HG03432 (cell line): ENCODE results near the gene DNLZ.

Experiments used
- ATAC-seq: cut with Tn5 transposase; IDR thresholded peaks from one replicate; pipeline ENCODE4 v1.9.1; 2021; ENCODE audit warnings: mild to moderate bottlenecking, moderate library complexity; ENCODE audit not compliant: unreplicated experiment

DNLZ gene

GRCh38 chr9:136345281-136346156 lies 18.0 kb downstream of the DNLZ start:
- ATAC-seq, result no peak

- no peak for ATAC-seq
Observed at GRCh38 chr9:136344544-136345280, 18.8 kb downstream of the DNLZ start.

GRCh38 chr9:136343884-136344269 lies 19.7 kb downstream of the DNLZ start:
- no peak for ATAC-seq

GRCh38 chr9:136343121-136343883 lies 20.2 kb downstream of the DNLZ start:
- no peak for ATAC-seq

- ATAC-seq, result no peak
Observed at GRCh38 chr9:136342181-136343120, 21.1 kb downstream of the DNLZ start.

GRCh38 chr9:136341769-136342168 lies 21.8 kb downstream of the DNLZ start:
- ATAC-seq, result no peak

- no peak for ATAC-seq
Observed at GRCh38 chr9:136341042-136341655, 22.4 kb downstream of the DNLZ start.

GRCh38 chr9:136340356-136341041 lies 23.0 kb downstream of the DNLZ start:
- no peak for ATAC-seq

- no peak for ATAC-seq
Observed at GRCh38 chr9:136339958-136340310, 23.6 kb downstream of the DNLZ start.

- ATAC-seq, result no peak
Observed at GRCh38 chr9:136339173-136339957, 24.2 kb downstream of the DNLZ start.

- no peak for ATAC-seq
Observed at GRCh38 chr9:136338511-136338910, 25.0 kb downstream of the DNLZ start.

GRCh38 chr9:136337416-136338395 lies 25.8 kb downstream of the DNLZ start:
- ATAC-seq, result no peak

- no peak for ATAC-seq
Observed at GRCh38 chr9:136336881-136337280, 26.7 kb downstream of the DNLZ start.

GRCh38 chr9:136336156-136336870 lies 27.2 kb downstream of the DNLZ start:
- no peak for ATAC-seq

- no peak for ATAC-seq
Observed at GRCh38 chr9:136335296-136336155, 28.0 kb downstream of the DNLZ start.

GRCh38 chr9:136334541-136334940 lies 29.0 kb downstream of the DNLZ start:
- no peak for ATAC-seq
